Left lobe of liver (tissue), 2 donors: ENCODE measurements around the gene PALS1. TPM values are rescaled to one million over a fixed set of nuclear protein-coding genes. Genes with fewer than 3 reads are reported as not detected.

Experiments
- ATAC-seq: fragments of 200-7000 bp; cut with Tn5 transposase; one replicate; pipeline ENCODE4 v1.9.1; 2020; ENCODE audit warnings: mild to moderate bottlenecking, moderate library complexity
- DNase-seq: peaks from one replicate; pipeline ENCODE4 v3.0.0-alpha.2; 2020; ENCODE audit warnings: low spot score
- total RNA-seq: library from RNA; stranded (reverse); gene quantifications from one replicate; pipeline ENCODE4 v1.2.1, GENCODE V29; 2021
- donor health status: DM: no; HTN: no; CAD: no; lungs with moderate emphysema.
- donor health status: DM: no; HTN: yes; CAD: no.

PALS1 gene
- 15.8 TPM for total RNA-seq

DNA sequence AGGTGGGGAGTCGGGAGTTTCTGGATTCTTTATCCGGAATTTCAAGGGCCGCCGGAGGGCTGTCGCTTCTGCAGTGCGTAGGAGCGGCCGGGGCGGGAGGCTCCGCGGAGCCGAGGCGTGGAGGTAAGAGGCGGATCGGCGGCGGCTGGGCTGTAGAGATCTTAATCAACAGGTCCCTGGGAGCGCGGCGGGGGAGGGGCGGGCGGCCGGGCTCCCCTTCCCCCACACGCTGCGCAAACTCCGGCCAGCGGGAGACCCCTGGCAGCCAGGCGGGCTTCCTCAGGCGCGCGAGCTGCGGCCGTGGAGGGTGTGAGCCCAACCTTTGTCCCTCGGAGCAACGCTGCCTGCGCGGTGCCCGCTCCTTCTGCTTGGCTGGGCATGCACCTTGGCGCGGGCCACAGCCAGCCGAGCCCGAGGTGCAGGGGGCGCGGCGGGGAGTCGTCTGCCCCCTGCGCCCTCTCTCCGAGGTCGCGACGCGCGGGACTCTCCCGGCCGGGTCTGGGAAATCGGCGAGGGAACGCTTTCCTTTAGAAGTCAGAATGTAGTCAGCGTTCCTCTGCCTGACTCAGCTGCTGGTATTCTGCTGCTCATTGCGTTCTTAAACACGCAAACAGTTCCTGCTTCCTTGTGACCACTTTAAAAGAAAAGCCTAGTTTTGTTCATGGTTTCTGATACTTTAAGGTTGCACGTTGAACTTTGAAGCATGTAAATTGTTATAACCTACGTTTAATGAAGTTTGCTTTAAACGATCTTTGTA is at the start of gene PALS1:
PALS1 (plus strand) TSS at position 25 of the 757 bp plus-strand sequence. CDS start 37,736 bp downstream, outside the sequence.
- ATAC-seq, result peak; percentile 71
- peak; percentile 82 for DNase-seq

DNA sequence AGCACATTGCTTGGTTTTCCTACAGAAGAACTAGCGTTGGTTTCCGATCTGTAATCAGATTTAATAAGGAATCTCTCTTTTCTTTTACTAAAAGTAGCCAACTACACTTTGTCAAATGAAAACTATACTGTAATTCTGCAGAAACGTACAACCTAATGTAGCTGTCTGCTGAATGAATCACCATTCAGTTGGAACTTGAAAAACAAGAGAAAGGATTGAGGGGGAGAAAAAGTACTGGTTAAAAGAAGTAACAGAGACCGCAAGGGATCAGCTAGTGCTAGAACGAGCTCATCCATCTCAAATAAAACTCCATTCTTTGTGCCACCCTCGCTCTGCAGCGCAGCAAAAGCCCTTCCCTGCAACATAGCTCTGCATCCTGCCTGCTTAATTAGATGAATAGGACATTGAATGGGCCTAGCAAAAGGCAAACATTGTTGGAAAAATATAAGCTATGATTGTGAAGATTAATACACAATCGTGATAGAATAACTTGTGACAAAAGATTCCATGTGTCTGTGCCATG is 49.4 kb upstream of the PALS1 start:
- ATAC-seq, result no peak
- no peak for DNase-seq

DNA sequence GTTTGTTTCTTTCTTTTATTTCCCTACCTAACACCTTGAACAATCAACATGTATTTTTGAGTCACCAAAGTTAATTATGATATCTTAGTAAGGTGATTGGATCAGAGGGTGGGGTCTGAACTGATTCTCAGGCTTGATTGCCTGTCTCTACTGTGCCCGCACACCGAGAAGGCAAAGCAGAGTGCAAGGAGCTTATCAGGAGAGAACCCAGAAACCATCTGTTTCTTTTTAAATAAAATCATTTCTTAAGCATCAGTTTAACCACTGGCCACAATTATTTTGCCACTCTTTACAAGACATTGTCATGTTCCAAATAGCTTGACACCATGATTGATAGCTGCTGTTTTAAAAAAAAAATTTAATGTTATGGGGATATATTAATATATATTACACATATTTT is 48.9 kb upstream of the PALS1 start:
- DNase-seq (no peak), ATAC-seq (no peak)

- DNase-seq (no peak), ATAC-seq (no peak)
Observed at GRCh38 chr14:67195279-67195678, 46.0 kb upstream of the PALS1 start.

- ATAC-seq (no peak), DNase-seq (no peak)
Observed at GRCh38 chr14:67199016-67199415, 42.2 kb upstream of the PALS1 start.

GRCh38 chr14:67207810-67208209 is 33.4 kb upstream of the PALS1 start:
- no peak for DNase-seq
- ATAC-seq, result no peak

DNA sequence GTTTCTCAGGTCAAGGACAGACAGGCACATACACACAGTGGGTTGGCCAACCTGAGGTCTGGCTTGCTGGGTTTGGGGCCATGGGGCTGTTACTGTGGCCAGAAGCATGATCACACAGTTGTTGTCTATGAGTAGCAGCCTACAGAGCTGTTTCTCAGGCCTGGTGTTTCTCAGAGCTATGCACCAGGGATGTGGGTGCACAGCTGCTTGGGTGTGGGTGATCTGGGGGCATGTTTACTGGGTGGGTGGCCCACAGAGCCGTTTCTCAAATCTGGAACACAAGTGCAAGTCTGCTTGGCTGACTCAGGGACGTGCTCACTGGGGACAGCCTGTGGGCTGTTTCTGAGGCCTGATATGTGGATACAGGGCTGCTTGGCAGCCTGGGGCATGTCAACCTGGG is 23.1 kb upstream of the PALS1 start:
- ATAC-seq (no peak), DNase-seq (no peak)

DNA sequence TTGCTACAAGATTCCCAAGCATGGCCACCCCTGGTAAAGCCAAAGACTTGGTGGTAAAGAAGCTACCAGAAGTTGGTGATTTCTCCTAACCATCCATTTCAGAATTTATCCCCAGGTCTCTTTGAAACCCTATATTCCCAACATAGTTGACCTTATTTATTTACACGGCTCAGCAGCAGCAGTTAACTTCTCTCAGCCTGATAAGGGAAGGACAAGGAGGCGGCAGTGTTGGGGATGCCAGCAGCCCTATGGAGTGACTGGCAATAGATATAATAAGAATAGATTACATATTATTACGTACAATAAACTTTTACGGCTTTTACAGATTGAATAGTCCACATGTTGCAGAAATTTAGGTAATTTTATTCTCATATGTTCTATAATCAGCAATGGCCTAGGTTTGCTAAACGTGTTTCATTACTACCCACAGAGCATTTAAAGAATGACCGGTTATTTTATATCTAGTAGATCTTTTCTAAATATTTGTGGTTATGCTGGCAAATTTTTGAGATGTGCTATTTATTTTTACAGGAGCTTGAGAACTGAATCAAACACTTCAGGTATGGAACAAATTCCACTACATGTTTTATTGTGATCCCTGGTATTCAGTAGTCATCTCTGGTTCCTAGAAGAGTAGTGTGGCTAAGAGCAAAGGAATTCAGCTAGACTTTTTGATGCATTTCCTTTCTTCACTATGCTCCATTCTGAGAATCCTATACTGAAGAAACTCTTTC is 19.8 kb upstream of the PALS1 start:
- ATAC-seq (no peak), DNase-seq (no peak)

DNA sequence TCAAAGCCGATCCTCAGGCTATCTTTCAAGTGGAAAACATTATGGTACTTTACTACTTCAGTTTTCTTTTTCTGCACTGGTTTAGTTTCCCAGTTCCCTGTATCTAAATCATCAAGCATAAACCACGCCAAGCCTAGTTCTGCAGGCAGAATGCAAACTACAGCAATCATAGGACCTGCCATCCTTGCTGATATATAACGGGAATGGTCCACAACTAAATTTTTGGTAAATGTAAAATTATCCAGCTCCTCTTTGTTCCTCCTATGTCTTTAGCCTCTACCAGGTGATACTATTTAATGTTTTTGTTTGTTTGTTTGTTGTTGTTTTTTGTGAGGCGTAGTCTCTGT is 19.3 kb upstream of the PALS1 start:
- DNase-seq (no peak), ATAC-seq (no peak)

- ATAC-seq, result no peak
- DNase-seq, result no peak
Observed at GRCh38 chr14:67225523-67225922, 15.7 kb upstream of the PALS1 start.

- ATAC-seq, result no peak
- no peak for DNase-seq
Observed at GRCh38 chr14:67228325-67228984, 12.8 kb upstream of the PALS1 start.

- DNase-seq (no peak), ATAC-seq (no peak)
Observed at GRCh38 chr14:67232066-67232465, 9.2 kb upstream of the PALS1 start.

DNA sequence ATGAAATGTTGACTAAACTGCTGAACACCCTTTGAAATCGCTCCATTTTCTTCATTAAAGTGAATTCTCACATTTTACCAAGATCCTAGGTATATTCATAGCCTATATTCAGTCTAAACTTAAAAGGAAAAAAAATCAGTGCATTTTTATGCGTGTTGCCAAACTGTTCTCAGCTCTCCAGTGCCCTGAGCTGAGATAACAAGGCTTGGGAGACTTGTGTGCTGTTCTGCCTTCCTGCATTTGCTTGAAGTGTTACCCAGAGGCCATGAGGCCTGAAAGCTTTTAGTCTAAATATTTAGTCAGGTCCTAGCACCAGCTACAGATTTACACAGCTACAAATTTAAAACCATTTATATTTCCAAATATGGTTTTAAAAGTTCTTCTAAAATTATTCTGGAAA is 8.6 kb upstream of the PALS1 start:
- DNase-seq (no peak), ATAC-seq (no peak)

GRCh38 chr14:67237591-67237990 is 3.6 kb upstream of the PALS1 start:
- ATAC-seq (no peak), DNase-seq (no peak)

GRCh38 chr14:67239582-67239981 is 1.7 kb upstream of the PALS1 start:
- DNase-seq (no peak), ATAC-seq (no peak)

DNA sequence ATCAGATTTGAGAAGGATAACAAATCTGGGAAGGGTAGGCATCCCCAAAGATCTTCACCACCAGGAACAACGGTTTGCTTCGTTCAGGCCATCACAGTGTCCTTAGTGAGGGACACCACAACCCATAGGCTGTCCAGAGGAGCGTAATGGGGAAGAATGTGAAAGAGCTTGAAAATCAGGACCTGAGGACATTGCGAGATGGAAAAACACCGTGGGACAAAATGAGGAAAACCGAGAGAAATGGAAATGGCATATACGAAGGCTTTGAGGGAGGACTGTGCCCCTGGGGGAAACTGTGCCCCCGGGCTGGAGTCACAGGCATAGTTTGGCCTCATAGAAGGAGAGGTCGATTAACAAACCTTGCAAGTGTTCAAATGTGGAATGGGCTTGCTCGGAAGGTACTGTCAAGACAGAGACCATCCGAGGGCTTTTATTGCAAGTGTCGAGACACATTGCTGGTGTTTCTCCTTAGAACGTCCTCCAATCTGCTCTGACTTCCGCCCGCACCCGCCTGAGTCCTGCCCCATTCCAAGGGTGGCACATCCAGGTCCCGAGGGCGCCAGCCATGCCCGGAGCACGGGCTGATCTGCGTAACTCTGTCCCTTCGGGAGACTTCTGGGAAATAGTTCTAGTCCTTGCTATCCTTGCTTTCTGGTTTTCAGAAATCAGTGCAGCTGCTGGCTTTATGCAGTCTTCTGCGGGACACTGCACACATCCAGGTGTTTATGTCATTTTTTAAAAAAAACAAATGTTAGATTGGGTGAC is 885 bp upstream of the PALS1 start:
- DNase-seq, result peak; percentile 79
- peak; percentile 64 for ATAC-seq

DNA sequence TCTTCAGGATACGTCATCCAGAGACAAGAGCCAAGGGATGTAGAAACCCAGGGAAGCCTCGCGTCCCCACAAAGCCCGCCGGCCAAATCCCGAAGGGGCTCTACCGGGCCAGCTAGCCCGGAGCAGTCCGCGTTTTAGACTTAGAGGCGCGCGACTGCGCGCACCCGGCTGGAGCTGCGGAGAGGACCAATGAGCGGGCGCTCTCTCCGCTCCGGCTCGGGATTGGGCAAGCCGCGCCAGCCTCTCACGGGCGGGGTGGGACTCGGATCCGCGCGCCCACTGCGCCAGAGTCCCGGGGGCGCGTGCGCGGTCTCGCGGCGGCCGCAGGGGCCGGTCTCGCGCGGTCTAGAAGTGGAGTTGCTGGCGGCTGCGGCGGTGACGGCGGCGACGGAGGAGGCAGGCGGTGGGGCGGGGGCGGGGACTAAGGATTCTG is 241 bp upstream of the PALS1 start:
- DNase-seq (peak; percentile 98), ATAC-seq (peak; percentile 90)

DNA sequence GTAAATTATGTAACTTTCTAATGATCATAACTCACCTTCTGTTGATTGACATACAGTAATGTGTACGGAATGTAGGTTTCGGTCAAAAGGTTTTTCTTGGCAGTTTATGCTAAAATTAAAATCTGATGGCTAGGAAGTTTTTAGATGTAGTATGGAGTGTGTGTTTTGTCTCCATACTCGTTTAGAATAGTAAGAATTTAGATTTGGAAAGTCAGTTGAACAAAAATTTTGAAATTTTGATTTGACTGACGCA is 859 bp downstream of the PALS1 start:
- DNase-seq, result no peak
- no peak for ATAC-seq

DNA sequence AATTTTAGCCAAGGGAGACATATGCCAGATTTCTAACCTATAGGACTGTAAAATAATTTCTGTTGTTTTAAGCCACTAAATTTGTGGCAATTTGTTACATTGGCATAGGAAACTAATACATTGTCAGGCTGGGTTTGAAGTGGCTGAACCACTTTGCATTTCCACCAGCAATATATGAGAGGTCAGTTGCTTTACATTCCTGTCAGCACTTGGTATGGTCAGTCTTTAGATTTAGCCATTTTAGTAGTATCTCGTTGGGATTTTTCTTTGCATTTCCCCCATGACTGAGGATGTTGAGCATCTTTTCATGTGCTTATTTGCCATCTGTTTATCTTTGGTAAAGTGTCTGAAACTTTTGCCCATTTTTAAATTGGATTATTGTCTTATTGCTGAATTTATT is 3.9 kb downstream of the PALS1 start:
- DNase-seq (no peak), ATAC-seq (no peak)

GRCh38 chr14:67251573-67252226 is 10.5 kb downstream of the PALS1 start:
- DNase-seq, result no peak
- no peak for ATAC-seq
